Measurements from ENCODE around the gene NKG7. TPM values are rescaled to one million over a fixed set of nuclear protein-coding genes. Genes with fewer than 3 reads are reported as not detected.

The NKG7 gene
- polyA plus RNA-seq, 12 donors, result 1.1 to 6.1 (median 2.3) TPM; not detected in 2

DNA sequence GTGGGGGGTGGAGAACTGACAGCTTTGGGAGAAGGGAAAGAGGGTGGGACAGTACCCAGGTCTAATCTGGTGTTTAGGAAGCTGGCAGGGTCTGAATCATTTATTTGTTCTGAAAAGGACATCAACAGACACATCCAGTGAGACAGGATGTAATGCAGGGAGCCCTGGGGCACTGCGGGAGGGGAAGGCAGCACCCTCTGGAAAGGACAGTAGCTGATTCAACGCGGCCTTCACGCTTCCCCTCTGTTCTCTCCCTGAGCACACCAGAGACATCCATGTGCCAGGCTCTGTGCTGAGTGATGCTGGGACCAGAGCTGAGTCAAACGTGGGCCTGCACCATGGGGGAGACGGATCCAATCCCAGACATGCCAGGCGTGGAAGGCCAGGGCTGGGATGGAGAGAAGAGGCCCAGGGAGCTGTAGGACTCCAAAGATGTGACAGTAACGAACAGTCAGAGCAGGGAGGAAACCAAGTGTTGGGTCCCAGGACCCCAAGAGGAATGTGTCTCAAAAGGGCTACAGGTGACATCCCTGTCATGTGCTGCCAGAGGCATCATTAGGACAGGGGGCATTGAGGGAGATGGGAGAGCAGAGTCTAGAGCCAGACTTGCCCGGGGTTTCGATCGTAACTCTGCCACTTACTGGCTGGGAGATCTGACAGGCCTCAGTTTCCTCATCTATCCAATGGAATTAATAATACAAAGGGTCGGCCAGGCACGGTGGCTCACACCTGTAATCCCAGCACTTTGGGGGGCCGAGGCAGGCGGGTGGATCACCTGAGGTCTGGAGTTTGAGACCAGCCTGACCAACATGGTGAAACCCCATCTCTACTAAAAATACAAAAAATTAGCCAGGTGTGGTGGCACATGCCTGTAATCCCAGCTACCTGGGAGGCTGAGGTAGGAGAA lies 8.0 kb downstream of the NKG7 start:
- no peak for DNase-seq

GRCh38 chr19:51361239-51361638 lies 11.2 kb downstream of the NKG7 start:
- no peak for DNase-seq

GRCh38 chr19:51359294-51359693 lies 13.2 kb downstream of the NKG7 start:
- DNase-seq, result peak; percentile 36

GRCh38 chr19:51357952-51358351 lies 14.5 kb downstream of the NKG7 start:
- no peak for DNase-seq

- no peak for DNase-seq
Measured at GRCh38 chr19:51356159-51356801, 16.2 kb downstream of the NKG7 start.

DNA sequence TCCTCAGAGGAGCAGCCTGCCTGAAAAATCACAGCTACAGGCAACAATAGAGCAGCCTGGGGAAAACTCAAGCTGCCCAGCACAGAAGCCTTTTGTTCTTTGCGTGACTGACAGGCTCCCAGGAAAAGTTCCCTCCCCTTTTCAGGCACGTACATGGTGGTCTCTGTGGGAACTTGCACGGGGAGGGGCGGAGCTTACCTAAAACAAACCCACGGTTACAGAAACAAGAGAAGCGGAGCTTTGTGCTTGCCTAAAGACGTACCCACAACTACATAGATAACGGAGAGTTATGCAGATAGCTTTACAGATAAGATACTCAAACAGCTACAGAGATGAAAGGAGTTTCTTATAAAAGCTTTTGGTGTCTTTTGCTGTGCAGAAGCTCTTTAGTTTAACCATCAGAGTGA lies 17.7 kb downstream of the NKG7 start:
- no peak for DNase-seq

- DNase-seq, result no peak
Measured at GRCh38 chr19:51354103-51354741, 18.2 kb downstream of the NKG7 start.

- no peak for DNase-seq
Measured at GRCh38 chr19:51352783-51353360, 19.6 kb downstream of the NKG7 start.

GRCh38 chr19:51351266-51351990 lies 21.0 kb downstream of the NKG7 start:
- no peak for DNase-seq

GRCh38 chr19:51347209-51347928 lies 25.1 kb downstream of the NKG7 start:
- DNase-seq, result no peak

DNA sequence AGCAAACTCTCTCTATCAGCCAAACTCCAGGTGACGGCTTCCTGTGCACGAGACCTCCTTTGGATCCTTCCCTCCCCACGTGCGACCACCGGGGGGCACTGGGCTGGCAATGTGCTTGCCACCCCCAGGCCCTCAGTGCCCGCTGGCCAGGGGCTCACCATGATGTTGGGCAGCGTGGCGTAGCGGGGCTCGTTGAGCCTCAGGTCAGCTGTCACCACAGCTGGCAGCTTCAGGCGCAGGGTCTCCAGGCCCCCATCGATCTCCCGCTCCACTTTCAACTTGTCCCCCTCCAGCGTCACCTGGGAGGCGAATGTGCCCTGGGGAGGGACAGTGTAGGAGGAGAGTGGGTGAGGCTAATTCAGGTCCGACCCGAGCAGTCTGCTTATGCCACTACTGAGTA lies 25.7 kb downstream of the NKG7 start:
- no peak for DNase-seq

DNA sequence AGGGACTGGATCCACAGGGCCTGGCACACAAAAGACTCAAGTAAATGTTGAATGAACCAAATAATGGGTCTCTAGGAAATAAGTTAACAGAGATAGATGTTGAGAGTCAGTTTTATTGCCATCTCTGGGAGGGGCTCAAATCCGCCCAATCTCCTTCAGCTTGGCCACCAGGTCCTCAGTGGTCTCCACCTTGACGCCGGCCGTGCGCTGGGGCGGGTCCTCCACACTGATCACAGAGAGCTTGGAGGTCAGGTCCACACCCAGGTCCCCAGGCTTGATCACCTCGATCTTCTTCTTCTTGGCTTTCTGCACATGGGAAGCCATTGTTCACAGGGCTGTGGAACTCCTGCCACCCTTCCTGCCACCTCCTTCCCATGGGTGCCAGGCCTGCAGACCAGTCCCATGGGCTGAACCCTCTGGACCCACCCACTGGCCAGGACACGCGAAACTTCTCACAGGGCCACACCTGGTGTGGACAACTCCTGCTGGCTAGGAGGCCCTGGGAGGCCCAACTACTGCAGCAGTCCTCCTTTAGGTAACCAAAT lies 27.3 kb downstream of the NKG7 start:
- no peak for DNase-seq

GRCh38 chr19:51342631-51343569 lies 29.6 kb downstream of the NKG7 start:
- no peak for DNase-seq

DNA sequence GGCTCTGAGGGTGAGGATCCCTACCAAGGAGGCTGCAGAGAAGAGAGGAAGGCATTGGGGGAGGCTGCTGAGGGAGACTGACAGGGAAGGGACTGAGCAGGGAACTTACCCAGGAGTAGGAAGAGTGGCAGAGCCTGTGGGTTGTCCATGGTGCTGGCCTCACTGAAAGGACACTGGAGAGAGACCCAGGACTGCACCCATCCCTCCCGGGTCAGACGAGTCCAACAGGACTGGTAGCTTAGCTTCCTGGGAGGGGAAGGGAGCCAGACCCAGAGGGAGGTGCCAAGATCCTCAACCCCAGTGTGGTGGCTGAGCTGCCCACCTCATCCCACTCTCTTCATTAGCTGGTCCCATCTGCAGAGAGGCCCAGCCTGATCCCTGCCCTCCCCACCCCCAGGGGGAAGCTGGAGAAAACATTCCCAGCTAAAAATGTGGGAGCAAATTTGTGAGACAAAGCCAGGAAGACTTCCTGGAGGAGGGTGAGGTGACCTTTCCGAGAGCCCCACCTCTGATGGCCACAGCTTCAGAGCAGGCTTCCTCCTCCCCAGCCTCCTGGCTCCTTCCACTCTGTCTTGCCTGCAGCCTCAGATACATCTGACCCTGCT lies 30.4 kb downstream of the NKG7 start, which contains the start of gene VSIG10L:
Gene VSIG10L, minus strand, starts transcription at position 164 of the 605 bp plus-strand sequence. Its CDS starts 15 bp downstream, at position 149.
- no peak for DNase-seq

DNA sequence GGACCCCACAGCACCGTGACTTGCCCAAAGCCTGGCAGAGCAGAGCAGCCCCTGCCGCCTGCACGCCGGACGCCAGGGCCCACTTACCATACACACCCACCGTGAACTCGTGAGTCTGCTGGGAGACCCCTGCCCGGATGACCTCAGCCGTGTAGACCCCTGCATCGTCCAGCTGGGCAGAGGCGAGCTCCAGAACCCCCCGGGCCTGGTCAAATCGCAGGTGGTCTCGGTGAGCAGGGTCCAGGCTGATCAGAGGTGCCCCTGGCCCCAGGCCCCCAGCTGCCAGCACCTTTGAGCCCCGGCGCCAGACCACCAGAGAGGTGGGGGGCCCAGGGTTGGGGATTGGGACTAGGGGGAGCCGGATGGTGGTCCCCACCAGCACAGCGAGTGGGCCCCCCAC lies 31.4 kb downstream of the NKG7 start:
- DNase-seq, result no peak

DNA sequence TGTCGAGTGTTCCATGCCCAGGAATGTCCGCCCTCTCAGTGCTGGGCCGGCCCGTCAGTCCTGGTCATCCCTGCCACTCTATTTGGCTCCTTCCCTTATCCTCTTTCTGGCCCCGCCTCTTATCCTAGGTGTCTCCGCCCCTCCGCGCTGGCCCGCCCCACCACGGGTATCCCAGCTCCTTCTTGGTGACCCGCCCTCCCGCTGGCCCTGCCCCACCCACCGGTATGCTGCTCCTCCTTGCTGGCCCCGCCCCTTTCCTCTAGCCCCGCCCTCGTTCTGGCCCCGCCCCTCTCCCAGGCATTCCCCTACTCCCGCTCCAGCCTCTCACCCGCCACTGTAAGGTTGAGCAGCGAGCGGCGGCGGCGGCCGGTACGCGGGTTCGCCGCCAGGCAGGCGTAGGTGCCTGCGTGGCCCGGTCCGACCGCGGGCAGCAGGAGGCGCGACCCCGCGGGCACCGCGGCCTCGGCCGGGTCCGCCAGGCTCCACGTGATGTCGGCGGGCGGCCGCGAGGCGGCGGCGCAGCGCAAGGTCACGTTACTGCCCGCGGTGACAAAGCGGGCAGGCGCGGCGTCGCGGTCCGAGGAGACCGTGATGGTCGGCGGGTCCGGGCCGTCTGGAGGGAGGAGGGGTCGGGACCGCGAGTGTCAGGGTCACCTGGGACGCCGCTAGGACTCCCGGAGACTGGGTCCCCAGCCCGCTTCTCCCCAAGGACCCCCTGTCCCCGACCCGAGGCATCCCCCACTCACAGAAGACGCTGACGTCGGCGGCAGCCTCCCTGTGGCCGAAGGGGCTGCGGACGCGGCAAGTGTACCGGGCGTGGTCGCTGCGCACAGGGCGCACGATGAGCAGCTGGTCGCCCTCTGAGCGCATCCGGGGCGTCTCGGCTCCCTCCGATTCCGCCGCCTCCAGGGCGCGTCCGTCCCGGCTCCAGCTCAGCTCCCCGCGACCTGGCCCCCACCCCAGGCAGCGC lies 32.5 kb downstream of the NKG7 start:
- DNase-seq, result peak; percentile 81

DNA sequence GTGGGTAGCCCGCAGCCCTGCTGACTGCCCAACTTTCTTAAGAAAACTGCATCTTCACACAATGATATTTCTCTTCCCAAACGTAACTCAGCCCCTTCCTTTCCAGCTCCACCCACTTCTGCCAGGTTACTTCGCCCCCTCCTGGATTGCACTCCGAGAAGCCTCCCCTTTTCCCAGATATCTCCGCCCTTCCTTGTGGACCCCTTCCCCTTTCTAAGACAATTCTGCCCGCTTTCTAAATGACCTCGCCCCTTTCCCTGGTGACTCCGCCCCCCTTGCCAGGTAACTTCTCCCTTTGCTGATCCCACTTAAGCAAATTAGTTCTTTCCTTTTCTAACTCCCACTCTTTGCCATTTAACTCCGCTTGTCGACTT lies 33.2 kb downstream of the NKG7 start:
- DNase-seq, result no peak
